Measurements from ENCODE around the gene GSTK1.
"Not testable (repeated sequence)": the region's sequence is repeated elsewhere in the genome, so short reads cannot be mapped to it uniquely, and the experiment has no call there.

GSTK1 gene

GRCh38 chr7:143263266-143264195, at the start of gene GSTK1:
GSTK1 (plus strand) TSS chr7:143263441; CDS start chr7:143263514, 73 bp downstream.
- FAIRE-seq, result peak; percentile 86
- DNase-seq (ENCODE audit: extremely low spot score, insufficient read length, low read depth), result peak; percentile 78

GRCh38 chr7:143213478-143213877, 49.8 kb upstream of the GSTK1 start:
- DNase-seq (ENCODE audit: extremely low spot score, insufficient read length, low read depth); FAIRE-seq: not testable (repeated sequence)

GRCh38 chr7:143214789-143215679, 48.2 kb upstream of the GSTK1 start:
- FAIRE-seq (peak; percentile 94), DNase-seq (ENCODE audit: extremely low spot score, insufficient read length, low read depth) (peak; percentile 60)

- no peak for FAIRE-seq
These were observed 47.1 kb upstream of the GSTK1 start for GRCh38 chr7:143216151-143216550.

GRCh38 chr7:143216686-143217085, 46.6 kb upstream of the GSTK1 start:
- no peak for FAIRE-seq
- DNase-seq (ENCODE audit: extremely low spot score, insufficient read length, low read depth), result no peak

More at GRCh38 chr7:143216151-143216550, 47.1 kb upstream of the GSTK1 start:
- DNase-seq (ENCODE audit: extremely low spot score, insufficient read length, low read depth), result no peak

- DNase-seq (ENCODE audit: extremely low spot score, insufficient read length, low read depth), result no peak
- FAIRE-seq, result no peak
These were observed 45.4 kb upstream of the GSTK1 start for GRCh38 chr7:143217806-143218205.

GRCh38 chr7:143221286-143221685, 42.0 kb upstream of the GSTK1 start:
- FAIRE-seq, result no peak

GRCh38 chr7:143221737-143222136, 41.5 kb upstream of the GSTK1 start, which contains the start of gene TAS2R40:
TAS2R40 (plus strand) TSS chr7:143222037; CDS start chr7:143222079, 42 bp downstream.
- DNase-seq (ENCODE audit: extremely low spot score, insufficient read length, low read depth) (no peak), FAIRE-seq (no peak)

More at GRCh38 chr7:143221286-143221685, 42.0 kb upstream of the GSTK1 start:
- DNase-seq (ENCODE audit: extremely low spot score, insufficient read length, low read depth), result no peak

- DNase-seq (ENCODE audit: extremely low spot score, insufficient read length, low read depth) (no peak), FAIRE-seq (no peak)
These were observed 40.5 kb upstream of the GSTK1 start for GRCh38 chr7:143222782-143223181.

- DNase-seq (ENCODE audit: extremely low spot score, insufficient read length, low read depth), result no peak
- FAIRE-seq, result no peak
These were observed 39.5 kb upstream of the GSTK1 start for GRCh38 chr7:143223784-143224183.

- no peak for FAIRE-seq
These were observed 38.2 kb upstream of the GSTK1 start for GRCh38 chr7:143225047-143225446.

GRCh38 chr7:143227806-143228205, 35.4 kb upstream of the GSTK1 start:
- FAIRE-seq (no peak), DNase-seq (ENCODE audit: extremely low spot score, insufficient read length, low read depth) (no peak)

More at GRCh38 chr7:143225047-143225446, 38.2 kb upstream of the GSTK1 start:
- DNase-seq (ENCODE audit: extremely low spot score, insufficient read length, low read depth), result no peak

- FAIRE-seq (no peak), DNase-seq (ENCODE audit: extremely low spot score, insufficient read length, low read depth) (no peak)
These were observed 34.0 kb upstream of the GSTK1 start for GRCh38 chr7:143229054-143229790.

- FAIRE-seq, result no peak
- DNase-seq (ENCODE audit: extremely low spot score, insufficient read length, low read depth), result no peak
These were observed 32.4 kb upstream of the GSTK1 start for GRCh38 chr7:143230602-143231457.

- FAIRE-seq, result no peak
- no peak for DNase-seq (ENCODE audit: extremely low spot score, insufficient read length, low read depth)
These were observed 29.3 kb upstream of the GSTK1 start for GRCh38 chr7:143233816-143234532.

- DNase-seq (ENCODE audit: extremely low spot score, insufficient read length, low read depth) (no peak), FAIRE-seq (no peak)
These were observed 28.7 kb upstream of the GSTK1 start for GRCh38 chr7:143234533-143234875.

GRCh38 chr7:143235561-143235960, 27.7 kb upstream of the GSTK1 start:
- DNase-seq (ENCODE audit: extremely low spot score, insufficient read length, low read depth) (no peak), FAIRE-seq (no peak)

GRCh38 chr7:143236408-143236990, 26.7 kb upstream of the GSTK1 start:
- no peak for FAIRE-seq

More at GRCh38 chr7:143236408-143236990, 26.7 kb upstream of the GSTK1 start:
- no peak for DNase-seq (ENCODE audit: extremely low spot score, insufficient read length, low read depth)
